ENCODE measurements around the gene KYNU. TPM values are rescaled to one million over a fixed set of nuclear protein-coding genes. Genes with fewer than 3 reads are reported as not detected.

Gene KYNU
- total RNA-seq, 4 donors from 2014 or later, result 0.63 to 8.7 (median 4.2) TPM

DNA sequence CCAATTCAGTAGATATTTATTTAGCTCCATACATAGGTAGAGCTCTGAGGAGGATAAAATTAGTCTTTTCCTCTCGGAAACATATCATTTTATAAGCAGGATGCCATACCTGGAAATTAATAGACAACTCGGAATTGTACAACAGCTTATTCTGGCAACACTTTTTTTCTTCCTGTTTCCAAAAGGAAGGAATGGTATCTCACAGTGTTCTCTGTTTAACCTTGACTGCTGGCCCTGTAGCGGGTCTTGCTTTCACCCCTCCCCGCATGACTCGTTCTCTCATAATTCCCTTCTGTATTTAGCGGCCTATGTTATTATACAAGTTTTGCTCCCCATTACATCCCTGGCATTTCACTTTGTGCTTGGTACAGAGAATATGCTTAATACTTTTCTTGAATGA, 2.5 kb upstream of the KYNU start:
- H3K36me3 ChIP-seq, result no peaks in the 10 kb centered on the region
- H3K27ac ChIP-seq, result peak overlapping the region in 1 of 4 donors; percentile 33
- H3K9me3 ChIP-seq, result no peaks in the 10 kb centered on the region
- 89% methylated on average over 6 of the region's 6 CpGs for WGBS, 2 donors
- TF ChIP-seq EP300 (IDR thresholded peaks at IDR 0.05), result no peak
- TF ChIP-seq, protein P1, sequence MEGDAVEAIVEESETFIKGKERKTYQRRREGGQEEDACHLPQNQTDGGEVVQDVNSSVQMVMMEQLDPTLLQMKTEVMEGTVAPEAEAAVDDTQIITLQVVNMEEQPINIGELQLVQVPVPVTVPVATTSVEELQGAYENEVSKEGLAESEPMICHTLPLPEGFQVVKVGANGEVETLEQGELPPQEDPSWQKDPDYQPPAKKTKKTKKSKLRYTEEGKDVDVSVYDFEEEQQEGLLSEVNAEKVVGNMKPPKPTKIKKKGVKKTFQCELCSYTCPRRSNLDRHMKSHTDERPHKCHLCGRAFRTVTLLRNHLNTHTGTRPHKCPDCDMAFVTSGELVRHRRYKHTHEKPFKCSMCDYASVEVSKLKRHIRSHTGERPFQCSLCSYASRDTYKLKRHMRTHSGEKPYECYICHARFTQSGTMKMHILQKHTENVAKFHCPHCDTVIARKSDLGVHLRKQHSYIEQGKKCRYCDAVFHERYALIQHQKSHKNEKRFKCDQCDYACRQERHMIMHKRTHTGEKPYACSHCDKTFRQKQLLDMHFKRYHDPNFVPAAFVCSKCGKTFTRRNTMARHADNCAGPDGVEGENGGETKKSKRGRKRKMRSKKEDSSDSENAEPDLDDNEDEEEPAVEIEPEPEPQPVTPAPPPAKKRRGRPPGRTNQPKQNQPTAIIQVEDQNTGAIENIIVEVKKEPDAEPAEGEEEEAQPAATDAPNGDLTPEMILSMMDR (IDR thresholded peaks at IDR 0.05), result no peak
- TF ChIP-seq POLR2A (IDR thresholded peaks at IDR 0.05), result no peak
- H3K4me3 ChIP-seq, result no peak overlapping the region
- DNase-seq (ENCODE audit: low spot score in 2 of 2), result no peak
- peaks cover 0 to 11% (median 2%) of the 10 kb centered on the region in 4 donors for H3K4me1 ChIP-seq
- no peaks in the 10 kb centered on the region for H3K27me3 ChIP-seq

DNA sequence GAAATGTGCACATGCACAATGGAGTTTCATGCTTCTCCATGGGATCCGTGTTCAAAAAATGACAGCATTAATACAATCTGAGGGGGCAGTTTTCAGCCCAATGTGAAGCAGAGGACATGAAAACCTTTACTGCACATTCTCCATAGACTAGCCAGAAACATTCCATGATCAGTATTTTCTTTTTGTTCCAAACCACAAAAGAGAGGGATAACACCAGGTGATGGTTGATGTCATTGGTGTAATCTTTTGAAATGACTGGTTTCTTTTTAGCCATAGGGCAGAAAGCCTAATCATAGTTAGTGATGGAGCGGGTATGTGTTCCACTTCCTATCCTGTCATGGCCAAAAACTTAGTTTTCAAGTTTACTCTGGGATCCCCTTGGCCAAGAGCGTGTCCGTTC, 1.8 kb upstream of the KYNU start:
- no peaks in the 10 kb centered on the region for H3K27me3 ChIP-seq
- DNase-seq (ENCODE audit: low spot score in 2 of 2), result no peak
- H3K9me3 ChIP-seq, result no peaks in the 10 kb centered on the region
- peaks cover 0 to 11% (median 2%) of the 10 kb centered on the region in 4 donors for H3K4me1 ChIP-seq
- H3K4me3 ChIP-seq, result no peak overlapping the region
- no peak overlapping the region for H3K27ac ChIP-seq
- no peak for TF ChIP-seq EP300 (IDR thresholded peaks at IDR 0.05)
- no peak for TF ChIP-seq POLR2A (IDR thresholded peaks at IDR 0.05)
- TF ChIP-seq, protein P1 (IDR thresholded peaks at IDR 0.05), result no peak
- no peaks in the 10 kb centered on the region for H3K36me3 ChIP-seq
- WGBS, 2 donors, result 89 to 93% methylated on average over 4 of the region's 4 CpGs

GRCh38 chr2:142876423-142876822, 1.0 kb upstream of the KYNU start:
- Histone ChIP-seq H3K4me3 (no peak overlapping the region), H3K27me3 (no peaks in the 10 kb centered on the region), H3K4me1 (peaks cover 0 to 11% (median 2%) of the 10 kb centered on the region in 4 donors), H3K27ac (no peak overlapping the region), H3K36me3 (no peaks in the 10 kb centered on the region), H3K9me3 (no peaks in the 10 kb centered on the region)
- 85 to 87% methylated on average over 2 of the region's 2 CpGs for WGBS, 2 donors
- DNase-seq (ENCODE audit: low spot score in 2 of 2), result no peak
- TF ChIP-seq, protein P1 (IDR thresholded peaks at IDR 0.05), result no peak
- TF ChIP-seq EP300 (IDR thresholded peaks at IDR 0.05) (no peak), POLR2A (IDR thresholded peaks at IDR 0.05) (no peak)

- TF ChIP-seq, protein P1 (IDR thresholded peaks at IDR 0.05), result no peak
- peak overlapping the region in 2 of 4 donors; percentile 17 to 27 for H3K4me3 ChIP-seq
- WGBS, 2 donors, result 73% methylated on average over 6 of the region's 6 CpGs
- H3K27ac ChIP-seq, result peak overlapping the region in 2 of 4 donors; percentile 28 to 43
- DNase-seq (ENCODE audit: low spot score in 2 of 2), result no peak
- peaks cover 0 to 11% (median 2%) of the 10 kb centered on the region in 4 donors for H3K4me1 ChIP-seq
- no peaks in the 10 kb centered on the region for H3K36me3 ChIP-seq
- H3K9me3 ChIP-seq, result no peaks in the 10 kb centered on the region
- H3K27me3 ChIP-seq, result no peaks in the 10 kb centered on the region
Measured at GRCh38 chr2:142878031-142878678, 691 bp downstream of the KYNU start.

DNA sequence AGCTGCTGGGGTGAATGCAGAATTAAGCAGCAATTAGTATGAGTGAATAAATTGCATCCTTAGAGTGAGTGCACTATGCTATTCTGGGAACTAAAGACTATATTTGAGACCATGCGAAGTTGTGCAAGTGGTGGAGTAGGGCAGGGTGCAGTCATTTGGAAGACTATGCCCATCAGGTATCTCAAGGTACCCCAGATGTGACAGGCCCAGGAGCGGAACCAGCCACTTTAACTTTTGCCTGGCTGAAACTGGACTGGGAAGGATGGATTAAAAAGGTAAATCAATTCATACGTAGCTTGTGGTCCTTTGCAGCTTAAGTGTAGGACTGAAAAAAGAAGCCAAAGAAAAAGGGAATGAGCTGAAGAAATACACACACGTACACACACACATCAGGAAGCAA, 1.7 kb downstream of the KYNU start:
- 88% methylated on average over 4 of the region's 4 CpGs for WGBS, 2 donors
- Histone ChIP-seq H3K27me3 (no peaks in the 10 kb centered on the region), H3K4me3 (peak overlapping the region in 1 of 4 donors; percentile 1), H3K36me3 (no peaks in the 10 kb centered on the region), H3K27ac (no peak overlapping the region), H3K9me3 (no peaks in the 10 kb centered on the region), H3K4me1 (peaks cover 0 to 7% (median 2%) of the 10 kb centered on the region in 4 donors)
- TF ChIP-seq, protein P1 (IDR thresholded peaks at IDR 0.05), result no peak
- no peak for TF ChIP-seq EP300 (IDR thresholded peaks at IDR 0.05)
- TF ChIP-seq POLR2A (IDR thresholded peaks at IDR 0.05), result no peak
- DNase-seq (ENCODE audit: low spot score in 2 of 2), result no peak

Data from tibial nerve (tissue), 4 donors.